ENCODE results near the gene PPARD.
"Not testable (repeated sequence)": the region's sequence is repeated elsewhere in the genome, so short reads cannot be mapped to it uniquely, and the experiment has no call there.

PPARD gene

DNA sequence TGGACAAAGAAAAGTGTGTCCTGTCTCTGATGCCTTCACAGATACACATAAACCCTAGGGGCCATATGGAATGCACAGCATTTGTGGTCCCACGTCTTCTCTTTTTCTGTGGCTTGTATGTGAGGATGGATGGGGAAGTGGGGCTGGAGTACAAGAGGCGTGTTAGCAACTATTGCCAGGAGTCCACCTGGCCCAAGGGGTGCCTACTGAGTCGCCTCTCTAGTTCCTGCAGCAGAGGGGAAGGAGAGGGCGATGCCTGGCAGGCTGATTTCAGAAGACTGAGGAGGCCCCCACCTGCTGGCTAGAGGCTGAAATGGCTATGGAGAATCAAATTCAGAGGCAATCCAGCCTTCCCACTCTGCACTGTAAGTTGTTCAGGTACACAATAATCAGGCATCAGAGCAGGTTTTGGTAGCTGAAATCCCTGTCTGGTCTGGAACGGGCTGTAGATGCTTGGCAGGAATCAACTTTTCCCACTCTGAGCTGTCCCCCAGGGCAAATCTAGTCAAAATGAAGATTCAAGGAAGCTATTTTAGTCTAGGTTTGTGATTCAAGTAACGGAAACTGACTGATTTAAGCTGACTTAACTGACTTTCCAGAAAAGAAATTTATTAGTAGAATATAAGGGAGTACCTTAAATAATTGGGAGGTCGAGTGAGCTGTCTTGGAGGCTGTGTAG is 14.9 kb upstream of the PPARD start:
- FAIRE-seq, result peak; percentile 51
- no peak for TF ChIP-seq TAF1 (IDR thresholded peaks at IDR 0.05; ENCODE audit: low read depth, low read length)
- no peak for TF ChIP-seq POLR2A (IDR thresholded peaks at IDR 0.05; ENCODE audit: low read depth, low read length)
- TF ChIP-seq PAX5 (IDR thresholded peaks at IDR 0.05; ENCODE audit: insufficient read depth, low read length, severe bottlenecking), result no peak
- TF ChIP-seq POLR2AphosphoS5 (IDR thresholded peaks at IDR 0.05; ENCODE audit: low read depth, low read length), result no peak
- no peak for TF ChIP-seq POU2F2 (IDR thresholded peaks at IDR 0.05; ENCODE audit: low read depth, low read length)
- no peak for DNase-seq (ENCODE audit: insufficient read length, low spot score)

DNA sequence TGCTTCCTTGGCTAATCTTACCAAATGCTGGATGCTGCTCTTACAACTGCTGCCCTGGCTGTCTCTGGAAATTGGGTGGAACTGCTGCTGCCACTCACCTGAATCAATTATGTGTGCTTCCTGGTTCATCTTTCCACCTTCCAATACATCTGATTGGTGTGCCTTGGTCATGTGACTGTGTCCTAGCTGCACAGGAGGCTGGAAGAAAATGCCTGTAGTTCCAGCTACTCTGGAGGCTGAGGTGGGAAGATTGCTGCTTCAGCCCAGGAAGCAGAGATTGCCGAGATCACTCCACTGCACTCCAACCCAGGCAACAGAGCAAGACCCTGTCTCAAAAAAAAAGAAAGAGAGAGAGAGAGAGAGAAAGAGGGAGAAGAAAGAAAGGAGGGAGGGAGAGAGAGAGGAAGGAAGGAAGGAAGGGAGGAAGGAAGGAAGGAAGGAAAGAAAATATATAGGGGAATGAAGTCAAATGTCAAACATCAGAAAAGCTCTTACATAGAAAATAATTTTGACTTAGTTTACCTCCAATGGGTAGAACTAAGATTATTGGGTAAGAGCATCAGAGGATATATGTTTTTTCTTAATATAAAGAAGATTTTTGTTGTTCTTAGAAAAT is 14.1 kb upstream of the PPARD start:
- no peak for TF ChIP-seq POLR2AphosphoS5 (IDR thresholded peaks at IDR 0.05; ENCODE audit: low read depth, low read length)
- TF ChIP-seq PAX5 (IDR thresholded peaks at IDR 0.05; ENCODE audit: insufficient read depth, low read length, severe bottlenecking), result no peak
- TF ChIP-seq TAF1 (IDR thresholded peaks at IDR 0.05; ENCODE audit: low read depth, low read length), result no peak
- TF ChIP-seq SPI1 (IDR thresholded peaks at IDR 0.05; ENCODE audit: low read depth, low read length), result no peak
- TF ChIP-seq POU2F2 (IDR thresholded peaks at IDR 0.05; ENCODE audit: low read depth, low read length), result no peak
- no peak for TF ChIP-seq POLR2A (IDR thresholded peaks at IDR 0.05; ENCODE audit: low read depth, low read length)
- DNase-seq (ENCODE audit: insufficient read length, low spot score) (no peak), FAIRE-seq (no peak)

DNA sequence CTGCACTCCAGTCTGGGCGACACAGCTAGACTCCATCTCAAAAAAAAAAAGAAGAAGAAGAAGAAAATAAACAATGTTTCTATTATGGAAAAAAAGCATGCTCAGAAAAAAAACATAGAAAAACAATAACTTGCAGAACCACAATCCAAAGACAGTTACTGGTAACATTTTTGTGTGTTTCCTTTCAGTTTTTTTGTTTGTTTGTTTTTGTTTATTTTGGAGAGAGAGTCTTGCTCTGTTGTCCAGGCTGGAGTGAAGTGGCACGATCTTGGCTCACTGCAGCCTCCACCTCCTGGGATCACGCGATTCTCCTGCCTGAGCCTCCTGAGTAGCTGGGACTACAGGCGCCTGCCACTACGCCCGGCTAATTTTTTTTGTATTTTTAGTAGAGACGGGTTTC is 13.4 kb upstream of the PPARD start:
- FAIRE-seq; DNase-seq (ENCODE audit: insufficient read length, low spot score): not testable (repeated sequence)

DNA sequence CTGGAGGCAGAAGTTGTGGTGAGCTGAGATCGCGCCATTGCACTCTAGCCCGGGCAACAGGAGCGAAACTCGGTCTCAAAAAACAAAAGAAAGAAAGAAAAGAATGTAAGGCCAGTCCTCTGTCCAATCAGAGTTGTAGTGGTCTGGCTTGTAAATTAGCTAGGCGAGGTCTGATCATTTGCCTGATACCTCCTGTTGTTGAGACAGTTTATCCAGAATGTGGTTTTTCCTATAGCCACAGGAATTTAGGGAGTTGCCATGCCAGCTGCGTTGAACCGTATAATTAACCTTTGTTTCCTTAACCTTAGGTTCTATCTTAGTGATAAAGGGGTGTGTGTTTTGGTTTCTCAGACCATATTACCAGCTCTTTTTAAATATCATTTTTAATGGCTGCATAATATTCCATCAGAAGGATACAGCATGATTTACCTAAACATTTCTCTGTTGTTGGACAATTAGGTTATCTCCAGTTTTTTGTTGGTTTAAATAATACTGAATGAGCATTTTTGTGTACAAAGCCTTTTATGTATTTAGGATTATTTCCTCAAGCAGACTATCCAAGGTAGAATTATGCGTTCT is 11.7 kb upstream of the PPARD start:
- FAIRE-seq, result no peak
- DNase-seq (ENCODE audit: insufficient read length, low spot score), result no peak
- TF ChIP-seq TAF1 (IDR thresholded peaks at IDR 0.05; ENCODE audit: low read depth, low read length), result no peak
- no peak for TF ChIP-seq POU2F2 (IDR thresholded peaks at IDR 0.05; ENCODE audit: low read depth, low read length)
- no peak for TF ChIP-seq POLR2AphosphoS5 (IDR thresholded peaks at IDR 0.05; ENCODE audit: low read depth, low read length)
- no peak for TF ChIP-seq PAX5 (IDR thresholded peaks at IDR 0.05; ENCODE audit: insufficient read depth, low read length, severe bottlenecking)
- TF ChIP-seq POLR2A (IDR thresholded peaks at IDR 0.05; ENCODE audit: low read depth, low read length), result no peak
- no peak for TF ChIP-seq SPI1 (IDR thresholded peaks at IDR 0.05; ENCODE audit: low read depth, low read length)

DNA sequence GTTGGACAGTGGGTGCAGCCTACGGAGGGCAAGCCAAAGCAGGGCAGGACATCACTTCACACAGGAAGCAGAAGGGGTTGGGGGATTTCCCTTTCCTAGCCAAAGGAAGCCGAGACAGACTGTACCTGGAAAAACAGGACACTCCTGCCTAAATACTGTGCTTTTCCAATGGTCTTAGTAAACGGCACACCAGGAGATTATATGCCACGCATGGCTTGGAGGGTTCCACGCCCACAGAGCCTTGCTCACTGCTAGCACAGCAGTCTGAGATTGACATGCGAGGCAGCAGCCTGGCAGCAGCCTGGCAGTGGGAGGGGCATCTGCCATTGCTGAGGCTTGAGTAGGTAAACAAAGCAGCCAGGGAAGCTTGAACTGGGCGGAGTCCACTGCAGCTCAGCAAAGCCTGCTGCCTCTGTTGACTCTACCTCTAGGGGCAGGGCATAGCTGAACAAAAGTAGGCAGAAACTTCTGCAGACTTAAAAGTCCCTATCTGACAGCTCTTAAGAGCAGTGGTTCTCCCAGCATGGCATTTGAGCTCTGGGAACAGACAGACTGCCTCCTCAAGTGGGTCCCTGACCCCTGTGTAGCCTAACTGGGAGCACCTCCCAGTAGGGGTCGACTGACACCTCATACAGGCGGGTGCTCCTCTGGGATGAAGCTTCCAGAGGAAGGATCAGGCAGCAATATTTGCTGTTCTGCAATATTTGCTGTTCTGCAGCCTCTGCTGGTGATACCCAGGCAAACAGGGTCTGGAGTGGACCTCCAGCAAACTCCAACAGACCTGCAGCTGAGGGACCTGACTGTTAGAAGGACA is 10.1 kb upstream of the PPARD start:
- DNase-seq (ENCODE audit: insufficient read length, low spot score); FAIRE-seq: not testable (repeated sequence)

DNA sequence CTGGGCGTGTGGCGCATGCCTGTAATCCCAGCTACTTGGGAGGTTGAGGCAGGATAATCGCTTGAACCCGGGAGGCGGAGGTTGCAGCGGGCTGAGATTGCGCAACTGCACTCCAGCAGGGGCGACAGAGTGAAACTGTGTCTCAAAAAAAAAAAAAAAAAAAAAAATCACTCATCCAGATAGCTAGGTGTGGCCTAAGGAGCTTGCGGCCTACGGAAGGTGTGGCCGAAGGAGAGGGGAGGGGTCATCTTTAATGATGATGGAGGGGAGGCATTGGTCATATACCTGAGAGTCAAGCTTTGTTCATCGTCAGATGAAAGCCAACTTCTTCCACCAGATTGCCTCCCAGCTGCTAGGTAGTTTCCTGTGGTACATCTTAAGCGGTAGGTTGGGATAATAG is 801 bp upstream of the PPARD start:
- TF ChIP-seq POLR2AphosphoS5 (IDR thresholded peaks at IDR 0.05; ENCODE audit: low read depth, low read length) (no peak), PAX5 (IDR thresholded peaks at IDR 0.05; ENCODE audit: insufficient read depth, low read length, severe bottlenecking) (no peak), POLR2A (IDR thresholded peaks at IDR 0.05; ENCODE audit: low read depth, low read length) (no peak), TAF1 (IDR thresholded peaks at IDR 0.05; ENCODE audit: low read depth, low read length) (no peak)
- no peak for DNase-seq (ENCODE audit: insufficient read length, low spot score)
- no peak for FAIRE-seq

DNA sequence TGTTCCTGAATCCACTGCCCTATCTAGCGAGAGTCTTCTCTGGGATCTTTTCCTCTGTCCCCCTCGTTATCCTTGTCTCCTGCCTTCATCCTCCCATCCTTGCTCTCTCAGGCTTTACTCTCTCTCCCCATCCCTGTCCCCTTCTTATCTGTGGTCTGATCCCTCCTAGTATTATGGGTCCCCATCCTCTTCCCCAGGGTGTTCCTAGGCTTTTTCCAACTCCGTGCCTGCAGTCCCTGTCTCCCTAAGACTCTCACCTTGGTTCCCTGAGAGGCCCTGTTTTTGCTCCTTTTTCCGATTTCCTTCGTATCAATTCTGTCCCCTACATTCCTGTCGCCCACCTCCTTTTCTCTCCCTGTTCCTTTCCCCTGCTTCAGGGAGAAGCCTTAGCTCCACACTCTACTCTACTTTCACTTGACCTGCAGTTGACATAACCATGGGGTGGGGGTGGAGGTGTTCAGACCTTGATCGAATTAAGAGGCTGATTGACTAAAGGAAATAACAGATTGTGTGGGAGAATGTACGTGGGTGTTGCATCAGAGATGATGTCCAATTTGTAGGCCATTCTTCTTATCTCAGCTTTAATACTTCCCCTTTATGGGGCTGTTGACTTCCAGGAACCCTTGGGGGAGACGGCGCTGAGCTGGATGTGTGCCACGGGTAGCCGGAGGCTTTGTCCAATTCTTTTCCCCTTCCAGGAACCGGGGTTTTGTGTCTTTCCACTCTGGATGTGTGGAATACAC is 905 bp downstream of the PPARD start:
- TF ChIP-seq PAX5 (IDR thresholded peaks at IDR 0.05; ENCODE audit: insufficient read depth, low read length, severe bottlenecking) (no peak), POLR2AphosphoS5 (IDR thresholded peaks at IDR 0.05; ENCODE audit: low read depth, low read length) (no peak), TAF1 (IDR thresholded peaks at IDR 0.05; ENCODE audit: low read depth, low read length) (no peak), SPI1 (IDR thresholded peaks at IDR 0.05; ENCODE audit: low read depth, low read length) (no peak), POU2F2 (IDR thresholded peaks at IDR 0.05; ENCODE audit: low read depth, low read length) (no peak), POLR2A (IDR thresholded peaks at IDR 0.05; ENCODE audit: low read depth, low read length) (no peak)
- no peak for FAIRE-seq
- no peak for DNase-seq (ENCODE audit: insufficient read length, low spot score)

DNA sequence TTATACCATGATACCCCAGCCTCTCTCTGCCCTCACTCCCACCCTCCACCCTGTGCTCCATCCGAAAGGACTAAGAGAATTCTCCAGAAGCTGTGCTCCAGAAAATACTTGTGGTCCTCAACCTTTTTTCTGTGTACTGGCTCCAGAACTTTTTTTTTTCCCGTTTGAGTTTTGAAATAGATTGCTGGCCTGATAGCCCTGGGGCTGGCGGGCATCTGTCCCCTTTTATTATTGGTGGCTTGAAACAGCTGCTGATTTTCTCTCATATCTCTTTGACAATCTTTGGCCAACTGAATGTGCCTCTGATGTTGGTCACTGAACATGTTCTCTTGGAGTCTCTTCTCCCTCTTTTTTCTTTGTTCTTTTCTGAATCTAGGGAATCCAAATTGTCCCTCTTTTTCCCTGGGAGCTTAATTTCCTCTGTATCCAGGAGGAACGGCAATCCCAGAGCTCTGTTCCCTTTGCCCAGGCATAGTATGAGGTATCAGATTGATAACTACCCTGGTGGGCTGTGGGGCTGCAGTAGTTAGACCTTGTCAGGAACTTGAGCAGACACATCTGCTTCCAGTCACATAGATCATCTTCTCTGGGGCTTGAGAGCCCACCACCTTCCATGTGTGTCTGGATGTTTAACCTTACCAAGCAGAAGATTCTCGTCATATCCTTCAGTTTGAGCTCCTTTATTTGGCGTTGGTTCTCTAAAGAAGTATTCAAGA is 1.6 kb downstream of the PPARD start:
- FAIRE-seq (no peak), DNase-seq (ENCODE audit: insufficient read length, low spot score) (no peak)
- TF ChIP-seq POU2F2 (IDR thresholded peaks at IDR 0.05; ENCODE audit: low read depth, low read length) (no peak), POLR2AphosphoS5 (IDR thresholded peaks at IDR 0.05; ENCODE audit: low read depth, low read length) (no peak), SPI1 (IDR thresholded peaks at IDR 0.05; ENCODE audit: low read depth, low read length) (no peak), PAX5 (IDR thresholded peaks at IDR 0.05; ENCODE audit: insufficient read depth, low read length, severe bottlenecking) (no peak), TAF1 (IDR thresholded peaks at IDR 0.05; ENCODE audit: low read depth, low read length) (no peak), POLR2A (IDR thresholded peaks at IDR 0.05; ENCODE audit: low read depth, low read length) (no peak)

DNA sequence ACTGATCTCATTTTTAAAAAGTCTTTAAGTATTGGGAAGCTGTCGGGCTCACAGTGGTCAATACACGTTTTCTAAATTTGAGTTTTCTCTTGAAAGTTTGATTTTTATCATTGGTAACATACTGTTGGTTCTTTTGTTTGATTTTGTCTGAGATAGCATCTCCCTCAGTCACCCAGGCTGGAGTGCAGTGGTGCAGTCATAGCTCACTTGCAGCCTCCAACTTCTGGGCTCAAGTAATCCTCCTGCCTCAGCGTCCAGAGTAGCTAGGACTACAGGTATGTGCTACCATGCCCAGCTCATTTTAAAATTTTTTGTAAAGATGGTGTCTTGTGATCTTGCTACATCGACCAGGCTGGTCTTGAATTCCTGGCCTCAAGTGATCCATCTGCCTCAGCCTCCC is 9.1 kb downstream of the PPARD start:
- FAIRE-seq (no peak), DNase-seq (ENCODE audit: insufficient read length, low spot score) (no peak)
- TF ChIP-seq PAX5 (IDR thresholded peaks at IDR 0.05; ENCODE audit: insufficient read depth, low read length, severe bottlenecking) (no peak), POU2F2 (IDR thresholded peaks at IDR 0.05; ENCODE audit: low read depth, low read length) (no peak), POLR2AphosphoS5 (IDR thresholded peaks at IDR 0.05; ENCODE audit: low read depth, low read length) (no peak), POLR2A (IDR thresholded peaks at IDR 0.05; ENCODE audit: low read depth, low read length) (no peak), SPI1 (IDR thresholded peaks at IDR 0.05; ENCODE audit: low read depth, low read length) (no peak), TAF1 (IDR thresholded peaks at IDR 0.05; ENCODE audit: low read depth, low read length) (no peak)
